Stimulated activated CD8-positive, alpha-beta memory T cell treated with anti-CD3 and anti-CD28 coated beads, Interleukin-7, amount 100 ng/mL, for 48 hours (primary cell): Measurements from ENCODE around the gene TMED3.

ENCODE experiments used
- DNase-seq, 2 donors: peaks; one replicate each; pipeline ENCODE4 v3.0.0-alpha.2; 2020; ENCODE audit warnings: low read depth in 1 of 2; ENCODE audit errors: extremely low read depth in 1 of 2

TMED3 gene

GRCh38 chr15:79310985-79311900 is at the start of gene TMED3:
Gene TMED3, plus strand, starts transcription at chr15:79311112. Its CDS starts 138 bp downstream, at chr15:79311250.
- DNase-seq: peak; percentile 71 to 74

- no peak for DNase-seq
Observed at GRCh38 chr15:79261836-79262235, 49.1 kb upstream of the TMED3 start.

- no peak for DNase-seq
Observed at GRCh38 chr15:79265167-79265566, 45.7 kb upstream of the TMED3 start.

- no peak for DNase-seq
Observed at GRCh38 chr15:79265987-79266579, 44.8 kb upstream of the TMED3 start.

- no peak for DNase-seq
Observed at GRCh38 chr15:79282371-79283251, 28.3 kb upstream of the TMED3 start, which contains the start of gene ANKRD34C. Gene ANKRD34C, plus strand, starts transcription at chr15:79282722. Its CDS starts 10,563 bp downstream, at chr15:79293285.

- no peak for DNase-seq
Observed at GRCh38 chr15:79283252-79284048, 27.5 kb upstream of the TMED3 start.

GRCh38 chr15:79290642-79291275 is 20.2 kb upstream of the TMED3 start:
- DNase-seq: no peak

GRCh38 chr15:79292011-79292410 is 18.9 kb upstream of the TMED3 start:
- DNase-seq: no peak

GRCh38 chr15:79294075-79294474 is 16.8 kb upstream of the TMED3 start:
- no peak for DNase-seq

- no peak for DNase-seq
Observed at GRCh38 chr15:79296583-79296982, 14.3 kb upstream of the TMED3 start.

- no peak for DNase-seq
Observed at GRCh38 chr15:79299126-79299840, 11.6 kb upstream of the TMED3 start.

- no peak for DNase-seq
Observed at GRCh38 chr15:79299841-79300235, 11.1 kb upstream of the TMED3 start.

GRCh38 chr15:79307251-79307650 is 3.7 kb upstream of the TMED3 start:
- DNase-seq: no peak

GRCh38 chr15:79308874-79309273 is 2.0 kb upstream of the TMED3 start:
- no peak for DNase-seq

GRCh38 chr15:79310612-79310984 is 314 bp upstream of the TMED3 start:
- DNase-seq: no peak

GRCh38 chr15:79311901-79312553 is 1.1 kb downstream of the TMED3 start:
- no peak for DNase-seq

- no peak for DNase-seq
Observed at GRCh38 chr15:79314186-79314585, 3.3 kb downstream of the TMED3 start.

- no peak for DNase-seq
Observed at GRCh38 chr15:79314811-79315210, 3.9 kb downstream of the TMED3 start.
